DOHH2 (cell line): ENCODE data around the gene MBLAC1.
"Not testable (repeated sequence)": the region's sequence is repeated elsewhere in the genome, so short reads cannot be mapped to it uniquely, and the experiment has no call there.

Experiments
- H3F3A ChIP-seq: fragments of 200-600 bp; sonication (generic), shearing (Covaris generic); 2 replicates; pipeline ENCODE4 v1.6.0; 2016; ENCODE audit warnings: antibody characterized with exemption, mild to moderate bottlenecking; ENCODE audit not compliant: control insufficient read depth, insufficient read depth
- H3K27ac ChIP-seq: fragments of 200-600 bp; sonication (generic); 2 replicates; pipeline ENCODE4 v1.5.1; 2014; ENCODE audit warnings: low read depth, mild to moderate bottlenecking, low read length, moderate library complexity
- H3K27me3 ChIP-seq: fragments of 200-600 bp; sonication (generic); 2 replicates; pipeline ENCODE4 v1.6.1; 2014; ENCODE audit warnings: mild to moderate bottlenecking, low read length, mixed read lengths; ENCODE audit not compliant: control insufficient read depth
- H3K36me3 ChIP-seq: fragments of 200-600 bp; sonication (generic); 2 replicates; pipeline ENCODE4 v1.6.1; 2014; ENCODE audit warnings: mild to moderate bottlenecking, low read length, moderate library complexity, mixed read lengths; ENCODE audit not compliant: control insufficient read depth
- H3K4me1 ChIP-seq: fragments of 200-600 bp; sonication (generic); 2 replicates; pipeline ENCODE4 v1.6.1; 2014; ENCODE audit warnings: mild to moderate bottlenecking, low read length, mixed read lengths; ENCODE audit not compliant: control insufficient read depth
- H3K4me2 ChIP-seq: fragments of 200-600 bp; sonication (generic); 2 replicates; pipeline ENCODE4 v1.6.0; 2014; ENCODE audit warnings: mild to moderate bottlenecking, low read length, moderate library complexity
- H3K4me3 ChIP-seq: fragments of 200-600 bp; sonication (generic); 2 replicates; pipeline ENCODE4 v1.5.1; 2014; ENCODE audit warnings: mild to moderate bottlenecking, low read length, mixed read lengths
- H3K79me2 ChIP-seq: fragments of 200-600 bp; sonication (generic); 2 replicates; pipeline ENCODE4 v1.6.1; 2014; ENCODE audit warnings: mild to moderate bottlenecking, low read length, mixed read lengths; ENCODE audit not compliant: control insufficient read depth
- H3K9me2 ChIP-seq: fragments of 200-600 bp; sonication (generic); replicated peaks from 2 replicates; pipeline ENCODE4 v1.6.1; 2014; ENCODE audit warnings: mild to moderate bottlenecking, low read length, mixed read lengths; ENCODE audit not compliant: control insufficient read depth
- H3K9me3 ChIP-seq: fragments of 200-600 bp; sonication (generic); 2 replicates; pipeline ENCODE4 v1.6.1; 2014; ENCODE audit warnings: antibody characterized with exemption, low read length, mixed read lengths; ENCODE audit not compliant: control insufficient read depth, insufficient read depth
- H4K20me1 ChIP-seq: fragments of 200-600 bp; sonication (generic); 2 replicates; pipeline ENCODE4 v1.6.0; 2014; ENCODE audit warnings: low read depth, mild to moderate bottlenecking, antibody characterized with exemption, low read length, moderate library complexity; ENCODE audit not compliant: control insufficient read depth, insufficient read depth
- EZH2phosphoT487 ChIP-seq: fragments of 200-600 bp; sonication (generic); IDR thresholded peaks from 2 replicates; pipeline ENCODE4 v1.6.1; 2017; ENCODE audit warnings: borderline replicate concordance, mild to moderate bottlenecking, antibody characterized with exemption, low read length, moderate library complexity, mixed read lengths
- TF ChIP-seq, protein P1 (sequence below): fragments of 200-600 bp; sonication (generic); IDR thresholded peaks from one replicate; pipeline ENCODE4 v1.5.1; 2014; ENCODE audit warnings: antibody characterized with exemption, mild to moderate bottlenecking, low read depth, low read length; ENCODE audit not compliant: poor library complexity, severe bottlenecking

MBLAC1 gene

DNA sequence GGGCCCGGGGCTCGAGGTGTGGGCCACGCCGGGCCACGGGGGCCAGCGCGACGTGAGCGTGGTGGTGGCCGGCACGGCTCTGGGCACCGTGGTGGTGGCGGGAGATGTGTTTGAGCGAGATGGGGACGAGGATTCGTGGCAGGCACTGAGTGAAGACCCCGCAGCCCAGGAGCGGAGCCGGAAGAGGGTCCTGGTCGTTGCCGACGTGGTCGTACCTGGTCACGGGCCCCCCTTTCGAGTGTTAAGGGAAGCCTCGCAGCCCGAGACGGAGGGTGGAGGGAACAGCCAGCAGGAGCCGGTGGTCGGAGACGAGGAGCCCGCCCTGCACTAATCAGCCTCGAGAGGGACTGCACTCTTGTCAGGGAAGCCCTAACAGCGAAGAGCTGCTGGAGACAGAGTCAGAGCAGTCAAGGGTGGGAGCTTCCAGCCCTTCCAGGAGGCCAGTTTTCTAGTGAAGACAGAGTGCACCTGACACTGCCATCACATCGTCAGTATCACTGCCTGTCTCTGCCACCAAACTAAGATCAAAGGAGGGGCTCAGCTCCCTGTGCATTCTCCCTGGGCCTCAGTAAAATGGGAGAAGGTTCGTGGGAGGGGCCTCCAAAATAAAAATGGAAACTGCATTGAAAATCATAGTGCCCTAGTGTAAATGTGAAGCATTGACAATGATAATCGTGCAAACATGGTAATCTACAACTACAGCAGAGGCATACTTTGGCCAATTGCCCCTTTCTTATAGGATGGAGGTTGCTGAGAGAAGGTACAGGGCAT lies 1.3 kb downstream of the MBLAC1 start:
- Histone ChIP-seq H3K4me2 (peak overlapping the region; percentile 96), H3K9me2 (no peaks in the 10 kb centered on the region), H3K9me3 (no peaks in the 10 kb centered on the region), H3K4me1 (peaks cover 53% of the 10 kb centered on the region), H4K20me1 (no peaks in the 10 kb centered on the region), H3F3A (peaks cover 32% of the 10 kb centered on the region), H3K79me2 (peaks cover 37% of the 10 kb centered on the region), H3K36me3 (peaks cover 27% of the 10 kb centered on the region), H3K27me3 (no peaks in the 10 kb centered on the region), H3K27ac (peak overlapping the region; percentile 94), H3K4me3 (peak overlapping the region; percentile 81)
- TF ChIP-seq, protein P1, sequence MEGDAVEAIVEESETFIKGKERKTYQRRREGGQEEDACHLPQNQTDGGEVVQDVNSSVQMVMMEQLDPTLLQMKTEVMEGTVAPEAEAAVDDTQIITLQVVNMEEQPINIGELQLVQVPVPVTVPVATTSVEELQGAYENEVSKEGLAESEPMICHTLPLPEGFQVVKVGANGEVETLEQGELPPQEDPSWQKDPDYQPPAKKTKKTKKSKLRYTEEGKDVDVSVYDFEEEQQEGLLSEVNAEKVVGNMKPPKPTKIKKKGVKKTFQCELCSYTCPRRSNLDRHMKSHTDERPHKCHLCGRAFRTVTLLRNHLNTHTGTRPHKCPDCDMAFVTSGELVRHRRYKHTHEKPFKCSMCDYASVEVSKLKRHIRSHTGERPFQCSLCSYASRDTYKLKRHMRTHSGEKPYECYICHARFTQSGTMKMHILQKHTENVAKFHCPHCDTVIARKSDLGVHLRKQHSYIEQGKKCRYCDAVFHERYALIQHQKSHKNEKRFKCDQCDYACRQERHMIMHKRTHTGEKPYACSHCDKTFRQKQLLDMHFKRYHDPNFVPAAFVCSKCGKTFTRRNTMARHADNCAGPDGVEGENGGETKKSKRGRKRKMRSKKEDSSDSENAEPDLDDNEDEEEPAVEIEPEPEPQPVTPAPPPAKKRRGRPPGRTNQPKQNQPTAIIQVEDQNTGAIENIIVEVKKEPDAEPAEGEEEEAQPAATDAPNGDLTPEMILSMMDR, result peak; percentile 6
- no peak for TF ChIP-seq EZH2phosphoT487

DNA sequence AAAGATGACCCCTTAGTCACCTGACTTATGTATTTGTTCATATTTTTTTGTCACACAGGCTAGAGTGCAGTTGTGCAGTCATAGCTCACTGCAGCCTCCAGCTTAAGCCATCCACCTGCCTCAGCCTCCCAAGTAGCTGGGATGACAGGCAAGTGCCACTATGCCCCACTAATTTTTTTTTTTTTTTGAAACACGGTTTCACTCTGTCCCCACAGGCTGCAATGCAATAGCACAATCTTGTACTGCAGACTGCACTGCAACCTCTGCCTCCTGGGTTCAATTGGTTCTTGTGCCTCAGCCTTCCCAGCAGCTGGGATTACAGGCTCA lies 1.8 kb downstream of the MBLAC1 start:
- Histone ChIP-seq H3K4me2 (peak overlapping the region; percentile 96), H3K9me2 (no peaks in the 10 kb centered on the region), H4K20me1 (no peaks in the 10 kb centered on the region), H3K4me3 (peak overlapping the region; percentile 81), H3K9me3 (no peaks in the 10 kb centered on the region), H3K79me2 (peaks cover 37% of the 10 kb centered on the region), H3K36me3 (peaks cover 27% of the 10 kb centered on the region), H3K4me1 (peaks cover 54% of the 10 kb centered on the region), H3F3A (peaks cover 32% of the 10 kb centered on the region), H3K27me3 (no peaks in the 10 kb centered on the region), H3K27ac (peak overlapping the region; percentile 94)
- no peak for TF ChIP-seq EZH2phosphoT487
- TF ChIP-seq, protein P1, result no peak

DNA sequence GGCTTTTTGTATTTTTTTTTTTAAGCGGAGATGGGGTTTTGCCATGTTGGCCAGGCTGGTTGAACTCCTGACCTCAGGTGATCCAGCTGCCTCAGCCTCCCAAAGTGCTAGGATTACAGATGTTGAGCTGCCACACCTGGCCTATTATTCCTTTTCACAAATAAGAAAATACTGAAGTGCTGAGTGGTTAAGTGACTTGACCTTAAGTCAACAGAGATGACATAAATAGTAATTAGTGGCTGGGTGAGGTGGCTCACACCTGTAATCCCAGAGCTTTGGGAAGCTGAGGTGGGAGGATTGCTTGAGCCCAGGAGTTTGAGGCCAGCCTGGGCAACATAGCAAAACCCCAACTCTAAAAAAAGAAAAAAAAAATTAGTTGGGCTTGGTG lies 3.4 kb downstream of the MBLAC1 start:
- Histone ChIP-seq H3F3A (peaks cover 24% of the 10 kb centered on the region), H3K36me3 (peaks cover 13% of the 10 kb centered on the region), H3K79me2 (peaks cover 25% of the 10 kb centered on the region), H3K4me1 (peaks cover 40% of the 10 kb centered on the region)
- H3K4me3 ChIP-seq, H3K4me2 ChIP-seq, H4K20me1 ChIP-seq, H3K27ac ChIP-seq, H3K9me3 ChIP-seq, H3K9me2 ChIP-seq, H3K27me3 ChIP-seq: not testable (repeated sequence)

DNA sequence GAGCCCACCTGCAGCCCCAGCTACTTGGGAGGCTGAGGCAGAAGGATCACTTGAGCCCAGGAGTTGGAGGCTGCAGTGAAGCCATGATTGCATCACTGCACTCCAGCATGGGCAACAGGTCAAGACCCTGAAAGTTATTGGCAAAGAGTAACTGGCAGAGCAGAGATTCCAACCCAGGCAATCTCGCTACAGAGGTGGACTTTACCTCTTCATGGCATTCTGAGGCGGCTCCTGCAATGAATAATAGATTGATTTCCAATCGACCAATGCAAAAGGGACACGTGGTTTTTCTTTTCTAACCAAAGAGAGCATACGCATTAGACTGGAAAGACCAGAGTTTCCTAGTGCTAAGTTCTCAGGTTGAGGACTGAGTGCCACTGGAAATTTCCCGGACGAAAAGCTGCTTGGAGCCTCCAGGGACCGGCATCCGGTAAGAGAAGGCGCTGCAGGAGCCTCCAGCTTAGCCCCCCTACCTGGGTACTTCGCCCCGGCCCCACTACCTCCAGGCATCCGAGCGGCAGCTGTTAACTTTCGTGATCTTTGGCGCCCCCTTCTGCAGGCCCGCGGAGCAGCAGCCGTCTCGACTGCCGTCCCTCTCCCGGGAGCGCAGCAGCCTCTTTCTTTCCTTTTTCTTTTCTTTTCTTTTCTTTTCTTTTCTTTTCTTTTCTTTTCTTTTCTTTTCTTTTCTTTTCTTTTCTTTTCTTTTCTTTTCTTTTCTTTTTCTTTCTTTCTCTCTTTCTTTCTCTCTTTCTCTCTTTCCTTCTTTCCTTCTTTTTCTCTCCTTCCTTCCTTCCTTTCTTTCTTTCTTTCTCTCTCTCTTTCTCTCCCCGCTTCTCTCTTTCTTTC lies 4.1 kb downstream of the MBLAC1 start:
- Histone ChIP-seq H3F3A (peaks cover 20% of the 10 kb centered on the region), H3K9me3 (no peaks in the 10 kb centered on the region), H3K4me1 (peaks cover 33% of the 10 kb centered on the region), H3K4me2 (no peak overlapping the region), H3K79me2 (peaks cover 19% of the 10 kb centered on the region), H3K27ac (no peak overlapping the region), H3K4me3 (no peak overlapping the region), H3K9me2 (no peaks in the 10 kb centered on the region), H3K27me3 (no peaks in the 10 kb centered on the region), H3K36me3 (peaks cover 8% of the 10 kb centered on the region; the same call in 1 of the 2 replicates), H4K20me1 (no peaks in the 10 kb centered on the region)
- TF ChIP-seq EZH2phosphoT487, result no peak
- TF ChIP-seq, protein P1, result peak; percentile 81
